ENCODE measurements around the gene ACR. TPM values are rescaled to one million over a fixed set of nuclear protein-coding genes. Genes with fewer than 3 reads are reported as not detected.
A peak's percentile ranks its signal among the peaks of the same experiment; 100 is the strongest.
"Not testable (repeated sequence)": the region's sequence is repeated elsewhere in the genome, so short reads cannot be mapped to it uniquely, and the experiment has no call there.

The ACR gene
- total and polyA plus RNA-seq, 2 of the 13 experiments (the other 11 are each of a cell fraction or from before 2014, with no cell fraction given): 0.15 TPM; not detected in 1

GRCh38 chr22:50759597-50760341 is 21.8 kb downstream of the ACR start:
- H3K4me3 ChIP-seq (replicated peaks in 1 of 3; ENCODE audit: insufficient read depth in 1 of 3, low read depth in 2 of 3, low read length in 3 of 3); H3K9ac ChIP-seq (ENCODE audit: insufficient read depth, low read depth, low read length); H3K27ac ChIP-seq (ENCODE audit: extremely low read length, insufficient read depth, low read length); ATAC-seq; in situ Hi-C loops (cut with HindIII; ENCODE audit: extremely low pct_ligation_motif_present, low pct_unique_long_range_greater_than_20kb); H3K27me3 ChIP-seq (ENCODE audit: control insufficient read depth in 1 of 2, insufficient read depth in 2 of 2, low read length in 2 of 2); H3K36me3 ChIP-seq (replicated peaks in 1 of 2; ENCODE audit: control insufficient read depth in 1 of 2, insufficient read depth in 2 of 2, low read length in 2 of 2); FAIRE-seq; H4K20me1 ChIP-seq (ENCODE audit: insufficient read depth, low read length); CTCF ChIA-PET (ENCODE audit: low intra/inter-chr PET ratio, low total read pairs); intact Hi-C loops (cut with micrococcal nuclease; ENCODE audit: unreplicated experiment); H3K79me2 ChIP-seq (ENCODE audit: insufficient read depth, low read length); H3K9me3 ChIP-seq (ENCODE audit: low read length); H3K4me1 ChIP-seq (ENCODE audit: insufficient read depth, low read length); H3K4me2 ChIP-seq (ENCODE audit: low read depth, low read length); BruUV-seq (replicated peaks); H2AFZ ChIP-seq (ENCODE audit: low read length): not testable (repeated sequence)
- POLR2A ChIA-PET: interaction anchor here (1.0 kb wide), 1 partner anchor 60 kb away, joined by 5 read pairs; no protein-coding TSS in a partner anchor
- peak; percentile 77; the same call in 1 of the 2 replicates for TF ChIP-seq POGK (CRISPR knock-in tag; conservative IDR thresholded peaks at IDR 0.05)
- TF ChIP-seq GZF1 (CRISPR knock-in tag; IDR thresholded peaks at IDR 0.05): peak; percentile 99
- DNase-seq (ENCODE audit: low spot score): peak; percentile 34
- 44% methylated on average over 9 of the region's 10 CpGs for WGBS (ENCODE audit: low lambda C conversion rate)

DNA sequence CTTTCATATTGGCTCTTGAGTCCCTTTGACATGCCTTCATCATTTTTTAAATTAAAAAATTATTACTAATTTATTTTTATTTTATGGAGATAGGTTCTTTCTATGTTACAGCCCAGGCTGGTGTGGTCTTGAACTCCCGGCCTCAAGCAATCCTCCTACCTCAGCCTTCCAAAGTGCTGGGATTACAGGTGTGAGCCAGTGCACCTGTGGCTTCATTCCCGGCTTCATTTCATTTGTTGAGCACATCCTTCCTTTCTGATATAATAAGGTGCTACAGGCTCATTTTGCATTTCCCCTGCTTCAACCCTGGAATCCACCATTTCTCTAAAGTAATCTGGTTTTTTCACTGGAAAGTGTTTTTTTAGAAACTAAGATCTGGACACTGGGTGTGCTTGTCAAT is 23.8 kb downstream of the ACR start:
- H3K79me2 ChIP-seq (ENCODE audit: insufficient read depth, low read length); H2AFZ ChIP-seq (ENCODE audit: low read length); POLR2A ChIA-PET; H3K27ac ChIP-seq (ENCODE audit: extremely low read length, insufficient read depth, low read length); FAIRE-seq; in situ Hi-C loops (cut with HindIII; ENCODE audit: extremely low pct_ligation_motif_present, low pct_unique_long_range_greater_than_20kb); H3K9me3 ChIP-seq (ENCODE audit: low read length); H3K4me2 ChIP-seq (ENCODE audit: low read depth, low read length); BruUV-seq (replicated peaks); H3K4me1 ChIP-seq (ENCODE audit: insufficient read depth, low read length); H3K9ac ChIP-seq (ENCODE audit: insufficient read depth, low read depth, low read length); CTCF ChIA-PET (ENCODE audit: low intra/inter-chr PET ratio, low total read pairs); H3K27me3 ChIP-seq (ENCODE audit: control insufficient read depth in 1 of 2, insufficient read depth in 2 of 2, low read length in 2 of 2); H3K36me3 ChIP-seq (replicated peaks in 1 of 2; ENCODE audit: control insufficient read depth in 1 of 2, insufficient read depth in 2 of 2, low read length in 2 of 2); ATAC-seq; H4K20me1 ChIP-seq (ENCODE audit: insufficient read depth, low read length); DNase-seq (ENCODE audit: low spot score); intact Hi-C loops (cut with micrococcal nuclease; ENCODE audit: unreplicated experiment); H3K4me3 ChIP-seq (replicated peaks in 1 of 3; ENCODE audit: insufficient read depth in 1 of 3, low read depth in 2 of 3, low read length in 3 of 3): not testable (repeated sequence)
- WGBS (ENCODE audit: low lambda C conversion rate): 91% methylated on average over 2 of the region's 2 CpGs

GRCh38 chr22:50764288-50764687 is 26.3 kb downstream of the ACR start:
- not testable (repeated sequence) for BruUV-seq (replicated peaks)

More at GRCh38 chr22:50764288-50764687, 26.3 kb downstream of the ACR start:
- in situ Hi-C loops (cut with HindIII; ENCODE audit: extremely low pct_ligation_motif_present, low pct_unique_long_range_greater_than_20kb); FAIRE-seq; H3K27me3 ChIP-seq (ENCODE audit: control insufficient read depth in 1 of 2, insufficient read depth in 2 of 2, low read length in 2 of 2); H3K79me2 ChIP-seq (ENCODE audit: insufficient read depth, low read length); H3K4me3 ChIP-seq (replicated peaks in 1 of 3; ENCODE audit: insufficient read depth in 1 of 3, low read depth in 2 of 3, low read length in 3 of 3); ATAC-seq; H2AFZ ChIP-seq (ENCODE audit: low read length); H3K9ac ChIP-seq (ENCODE audit: insufficient read depth, low read depth, low read length); POLR2A ChIA-PET; H4K20me1 ChIP-seq (ENCODE audit: insufficient read depth, low read length); H3K9me3 ChIP-seq (ENCODE audit: low read length); CTCF ChIA-PET (ENCODE audit: low intra/inter-chr PET ratio, low total read pairs); H3K4me2 ChIP-seq (ENCODE audit: low read depth, low read length); intact Hi-C loops (cut with micrococcal nuclease; ENCODE audit: unreplicated experiment); DNase-seq (ENCODE audit: low spot score); H3K4me1 ChIP-seq (ENCODE audit: insufficient read depth, low read length); H3K36me3 ChIP-seq (replicated peaks in 1 of 2; ENCODE audit: control insufficient read depth in 1 of 2, insufficient read depth in 2 of 2, low read length in 2 of 2); H3K27ac ChIP-seq (ENCODE audit: extremely low read length, insufficient read depth, low read length): not testable (repeated sequence)
- WGBS (ENCODE audit: low lambda C conversion rate): 78% methylated on average over 3 of the region's 3 CpGs

All from HepG2 (cell line).